Liver (tissue), 9 donors: Measurements from ENCODE around the gene RERE. TPM values are rescaled to one million over a fixed set of nuclear protein-coding genes. Genes with fewer than 3 reads are reported as not detected.

ENCODE experiments used
- DNase-seq: peaks from one replicate; pipeline ENCODE4 v3.0.0-alpha.2; 2017; ENCODE audit warnings: low spot score
- H3K27ac ChIP-seq, 2 donors: one replicate each; pipeline ENCODE4 v1.7.0; 2013; ENCODE audit warnings: inconsistent platforms in 2 of 2, low read length in 2 of 2, control low read depth in 1 of 2, low read depth in 1 of 2, mild to moderate bottlenecking in 1 of 2
- H3K27me3 ChIP-seq, 4 donors: one replicate each; pipeline versions ENCODE4 v1.6.1 to v1.7.0; 2013; ENCODE audit warnings: low read length in 3 of 4, inconsistent platforms in 1 of 4, mild to moderate bottlenecking in 1 of 4, moderate library complexity in 1 of 4; ENCODE audit not compliant: control insufficient read depth in 4 of 4, insufficient read depth in 4 of 4
- H3K36me3 ChIP-seq, 4 donors: one replicate each; pipeline versions ENCODE4 v1.6.1 to v1.7.0; 2013; ENCODE audit warnings: low read length in 3 of 4, mild to moderate bottlenecking in 3 of 4, low read depth in 1 of 4, moderate library complexity in 1 of 4; ENCODE audit not compliant: control insufficient read depth in 4 of 4, insufficient read depth in 3 of 4
- H3K4me1 ChIP-seq, 4 donors: one replicate each; pipeline versions ENCODE4 v1.6.1 to v1.7.0; 2013; ENCODE audit warnings: low read length in 3 of 4, mild to moderate bottlenecking in 3 of 4, moderate library complexity in 1 of 4; ENCODE audit not compliant: control insufficient read depth in 4 of 4, insufficient read depth in 4 of 4
- H3K4me3 ChIP-seq, 3 donors: one replicate each; pipeline versions ENCODE4 v1.6.1 to v1.7.0; 2013; ENCODE audit warnings: low read length in 3 of 3, control low read depth in 1 of 3, low read depth in 1 of 3, mild to moderate bottlenecking in 1 of 3
- H3K9ac ChIP-seq, 2 donors: one replicate each; pipeline ENCODE4 v1.7.0; 2013; ENCODE audit warnings: low read length in 2 of 2, mild to moderate bottlenecking in 2 of 2, moderate library complexity in 2 of 2, control low read depth in 1 of 2, low read depth in 1 of 2
- H3K9me3 ChIP-seq, 4 donors: one replicate each; pipeline versions ENCODE4 v1.6.1 to v1.7.0; 2013; ENCODE audit warnings: low read length in 3 of 4; ENCODE audit not compliant: control insufficient read depth in 4 of 4
- EGR1 ChIP-seq, 2 donors: IDR thresholded peaks; 2 replicates each; pipeline ENCODE4 v1.6.1; 2016 to 2018; ENCODE audit warnings: antibody characterized with exemption in 2 of 2, low read depth in 2 of 2
- FOXA1 ChIP-seq: IDR thresholded peaks from 2 replicates; pipeline ENCODE4 v1.6.1; 2016; ENCODE audit warnings: antibody characterized with exemption
- FOXA2 ChIP-seq: IDR thresholded peaks from 2 replicates; pipeline ENCODE4 v1.6.1; 2016; ENCODE audit warnings: antibody characterized with exemption
- GABPA ChIP-seq, 2 donors: IDR thresholded peaks in 1 of 2; conservative IDR thresholded peaks in 1 of 2; 2 replicates each; pipeline ENCODE4 v1.6.1; 2016; ENCODE audit warnings: antibody characterized with exemption in 2 of 2, mild to moderate bottlenecking in 1 of 2, moderate library complexity in 1 of 2
- HNF4A ChIP-seq, 2 donors: conservative IDR thresholded peaks; 2 replicates each; pipeline ENCODE4 v1.6.1; 2016; ENCODE audit warnings: antibody characterized with exemption in 2 of 2, mild to moderate bottlenecking in 2 of 2
- HNF4G ChIP-seq: IDR thresholded peaks from 2 replicates; pipeline ENCODE4 v1.6.1; 2016; ENCODE audit warnings: antibody characterized with exemption
- JUND ChIP-seq, 2 donors: IDR thresholded peaks; 2 replicates each; pipeline ENCODE4 v1.6.1; 2016; ENCODE audit warnings: antibody characterized with exemption in 2 of 2
- NR2F2 ChIP-seq: IDR thresholded peaks from 2 replicates; pipeline ENCODE4 v1.6.1; 2016; ENCODE audit warnings: antibody characterized with exemption
- RAD21 ChIP-seq, 2 donors: IDR thresholded peaks; 2 replicates each; pipeline ENCODE4 v1.6.1; 2016; ENCODE audit warnings: antibody characterized with exemption in 2 of 2, mild to moderate bottlenecking in 2 of 2
- RXRA ChIP-seq, 2 donors: IDR thresholded peaks; 2 replicates each; pipeline ENCODE4 v1.6.1; 2017 to 2018; ENCODE audit warnings: antibody characterized with exemption in 2 of 2, mild to moderate bottlenecking in 1 of 2
- SP1 ChIP-seq: IDR thresholded peaks from 2 replicates; pipeline ENCODE4 v1.6.1; 2018; ENCODE audit warnings: antibody characterized with exemption, mild to moderate bottlenecking
- TAF1 ChIP-seq: conservative IDR thresholded peaks from 2 replicates; pipeline ENCODE4 v1.6.1; 2016; ENCODE audit warnings: antibody characterized with exemption, mild to moderate bottlenecking
- YY1 ChIP-seq: IDR thresholded peaks from 2 replicates; pipeline ENCODE4 v1.6.1; 2016; ENCODE audit warnings: antibody characterized with exemption, mild to moderate bottlenecking
- WGBS: extraction: QIAGEN DNeasy Blood & Tissue Kit; methylation state at CpG from one replicate; pipeline ENCODE4 v1.1.7; 2013; 5-methylcytosine and 5-hydroxymethylcytosine counted together
- polyA plus RNA-seq, 2 donors: library from polyadenylated mRNA; stranded (reverse) in 1 of 2; unstranded in 1 of 2; fragments of 200-250 nt in 1 of 2; fragments of >200 nt in 1 of 2; fragmentation: Nextera tagmentation in 1 of 2; extraction: Ambion mirVana in 1 of 2; gene quantifications; one replicate each; pipeline versions ENCODE4 v1.2.1 to v1.2.3, GENCODE V29; 2013 to 2015
- total RNA-seq, 2 donors: library from RNA; depleted of rRNA; stranded (reverse); fragments of >200 nt; gene quantifications; one replicate each; pipeline ENCODE4 v1.2.3, GENCODE V29; 2014
- TF ChIP-seq, protein P1 (sequence below): fragments of 150-350 bp; IDR thresholded peaks from 2 replicates; pipeline ENCODE4 v1.5.1; 2017; ENCODE audit warnings: improper control_type of control experiment, low read depth, low read length; ENCODE audit not compliant: missing input control
- TF ChIP-seq, protein P2 (sequence below): IDR thresholded peaks from 2 replicates; pipeline ENCODE4 v1.6.1; 2016; ENCODE audit warnings: antibody characterized with exemption
- TF ChIP-seq, protein P3 (sequence below): IDR thresholded peaks from 2 replicates; pipeline ENCODE4 v1.6.1; 2016; ENCODE audit warnings: antibody characterized with exemption, mild to moderate bottlenecking
- TF ChIP-seq, protein P4 (sequence below): IDR thresholded peaks from 2 replicates; pipeline ENCODE4 v1.6.1; 2016; ENCODE audit warnings: antibody characterized with exemption
- TF ChIP-seq, protein P5 (sequence below): IDR thresholded peaks from 2 replicates; pipeline ENCODE4 v1.6.1; 2016; ENCODE audit warnings: antibody characterized with exemption
- donor health status: healthy.
- donor health status: healthy.
- donor health status: healthy.
- donor health status: healthy.
- donor health status: healthy.

The RERE gene
- total and polyA plus RNA-seq, 4 donors = 9.8 to 49.1 (median 24.8) TPM

DNA sequence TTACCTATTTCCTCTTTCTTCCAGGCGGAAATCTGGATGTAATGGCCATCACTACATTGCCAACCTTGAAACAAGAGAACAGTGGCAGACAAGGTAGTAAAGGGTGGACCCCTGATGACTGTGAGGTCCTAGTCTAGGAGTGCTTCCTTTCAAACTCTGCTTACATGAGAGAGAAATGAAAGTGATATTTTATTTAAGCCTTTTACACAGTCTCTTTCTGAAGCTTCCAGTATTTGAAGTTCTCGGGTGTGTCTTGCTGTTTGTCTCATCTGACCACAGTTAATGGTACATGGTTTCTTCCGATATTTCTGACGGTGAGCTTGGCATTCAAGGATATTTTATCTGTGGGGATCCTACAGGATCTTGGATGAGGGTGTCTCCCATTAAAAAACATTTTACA, 284.3 kb downstream of the RERE start:
- no peak overlapping the region for H3K4me3 ChIP-seq
- DNase-seq = no peak
- no peaks in the 10 kb centered on the region for H3K9me3 ChIP-seq
- H3K36me3 ChIP-seq = no peaks in the 10 kb centered on the region
- 87% methylated on average over 4 of the region's 4 CpGs for WGBS
- no peak overlapping the region for H3K9ac ChIP-seq
- no peak overlapping the region for H3K27ac ChIP-seq
- H3K4me1 ChIP-seq = peaks cover 0 to 3% (median 0%) of the 10 kb centered on the region in 4 donors
- no peaks in the 10 kb centered on the region for H3K27me3 ChIP-seq
- TF ChIP-seq, protein P1, sequence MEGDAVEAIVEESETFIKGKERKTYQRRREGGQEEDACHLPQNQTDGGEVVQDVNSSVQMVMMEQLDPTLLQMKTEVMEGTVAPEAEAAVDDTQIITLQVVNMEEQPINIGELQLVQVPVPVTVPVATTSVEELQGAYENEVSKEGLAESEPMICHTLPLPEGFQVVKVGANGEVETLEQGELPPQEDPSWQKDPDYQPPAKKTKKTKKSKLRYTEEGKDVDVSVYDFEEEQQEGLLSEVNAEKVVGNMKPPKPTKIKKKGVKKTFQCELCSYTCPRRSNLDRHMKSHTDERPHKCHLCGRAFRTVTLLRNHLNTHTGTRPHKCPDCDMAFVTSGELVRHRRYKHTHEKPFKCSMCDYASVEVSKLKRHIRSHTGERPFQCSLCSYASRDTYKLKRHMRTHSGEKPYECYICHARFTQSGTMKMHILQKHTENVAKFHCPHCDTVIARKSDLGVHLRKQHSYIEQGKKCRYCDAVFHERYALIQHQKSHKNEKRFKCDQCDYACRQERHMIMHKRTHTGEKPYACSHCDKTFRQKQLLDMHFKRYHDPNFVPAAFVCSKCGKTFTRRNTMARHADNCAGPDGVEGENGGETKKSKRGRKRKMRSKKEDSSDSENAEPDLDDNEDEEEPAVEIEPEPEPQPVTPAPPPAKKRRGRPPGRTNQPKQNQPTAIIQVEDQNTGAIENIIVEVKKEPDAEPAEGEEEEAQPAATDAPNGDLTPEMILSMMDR = no peak
- TF ChIP-seq, protein P2, sequence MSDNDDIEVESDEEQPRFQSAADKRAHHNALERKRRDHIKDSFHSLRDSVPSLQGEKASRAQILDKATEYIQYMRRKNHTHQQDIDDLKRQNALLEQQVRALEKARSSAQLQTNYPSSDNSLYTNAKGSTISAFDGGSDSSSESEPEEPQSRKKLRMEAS = no peak
- TF ChIP-seq, protein P3, sequence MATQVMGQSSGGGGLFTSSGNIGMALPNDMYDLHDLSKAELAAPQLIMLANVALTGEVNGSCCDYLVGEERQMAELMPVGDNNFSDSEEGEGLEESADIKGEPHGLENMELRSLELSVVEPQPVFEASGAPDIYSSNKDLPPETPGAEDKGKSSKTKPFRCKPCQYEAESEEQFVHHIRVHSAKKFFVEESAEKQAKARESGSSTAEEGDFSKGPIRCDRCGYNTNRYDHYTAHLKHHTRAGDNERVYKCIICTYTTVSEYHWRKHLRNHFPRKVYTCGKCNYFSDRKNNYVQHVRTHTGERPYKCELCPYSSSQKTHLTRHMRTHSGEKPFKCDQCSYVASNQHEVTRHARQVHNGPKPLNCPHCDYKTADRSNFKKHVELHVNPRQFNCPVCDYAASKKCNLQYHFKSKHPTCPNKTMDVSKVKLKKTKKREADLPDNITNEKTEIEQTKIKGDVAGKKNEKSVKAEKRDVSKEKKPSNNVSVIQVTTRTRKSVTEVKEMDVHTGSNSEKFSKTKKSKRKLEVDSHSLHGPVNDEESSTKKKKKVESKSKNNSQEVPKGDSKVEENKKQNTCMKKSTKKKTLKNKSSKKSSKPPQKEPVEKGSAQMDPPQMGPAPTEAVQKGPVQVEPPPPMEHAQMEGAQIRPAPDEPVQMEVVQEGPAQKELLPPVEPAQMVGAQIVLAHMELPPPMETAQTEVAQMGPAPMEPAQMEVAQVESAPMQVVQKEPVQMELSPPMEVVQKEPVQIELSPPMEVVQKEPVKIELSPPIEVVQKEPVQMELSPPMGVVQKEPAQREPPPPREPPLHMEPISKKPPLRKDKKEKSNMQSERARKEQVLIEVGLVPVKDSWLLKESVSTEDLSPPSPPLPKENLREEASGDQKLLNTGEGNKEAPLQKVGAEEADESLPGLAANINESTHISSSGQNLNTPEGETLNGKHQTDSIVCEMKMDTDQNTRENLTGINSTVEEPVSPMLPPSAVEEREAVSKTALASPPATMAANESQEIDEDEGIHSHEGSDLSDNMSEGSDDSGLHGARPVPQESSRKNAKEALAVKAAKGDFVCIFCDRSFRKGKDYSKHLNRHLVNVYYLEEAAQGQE = no peak
- TF ChIP-seq TAF1 = no peak
- TF ChIP-seq HNF4A (conservative IDR thresholded peaks at IDR 0.05) = no peak
- TF ChIP-seq YY1 = no peak
- no peak for TF ChIP-seq GABPA (IDR thresholded peaks at IDR 0.05 in 1 of 2, conservative IDR thresholded peaks at IDR 0.05 in 1 of 2)
- TF ChIP-seq HNF4G = no peak
- TF ChIP-seq, protein P4, sequence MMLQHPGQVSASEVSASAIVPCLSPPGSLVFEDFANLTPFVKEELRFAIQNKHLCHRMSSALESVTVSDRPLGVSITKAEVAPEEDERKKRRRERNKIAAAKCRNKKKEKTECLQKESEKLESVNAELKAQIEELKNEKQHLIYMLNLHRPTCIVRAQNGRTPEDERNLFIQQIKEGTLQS = no peak
- TF ChIP-seq, protein P5, sequence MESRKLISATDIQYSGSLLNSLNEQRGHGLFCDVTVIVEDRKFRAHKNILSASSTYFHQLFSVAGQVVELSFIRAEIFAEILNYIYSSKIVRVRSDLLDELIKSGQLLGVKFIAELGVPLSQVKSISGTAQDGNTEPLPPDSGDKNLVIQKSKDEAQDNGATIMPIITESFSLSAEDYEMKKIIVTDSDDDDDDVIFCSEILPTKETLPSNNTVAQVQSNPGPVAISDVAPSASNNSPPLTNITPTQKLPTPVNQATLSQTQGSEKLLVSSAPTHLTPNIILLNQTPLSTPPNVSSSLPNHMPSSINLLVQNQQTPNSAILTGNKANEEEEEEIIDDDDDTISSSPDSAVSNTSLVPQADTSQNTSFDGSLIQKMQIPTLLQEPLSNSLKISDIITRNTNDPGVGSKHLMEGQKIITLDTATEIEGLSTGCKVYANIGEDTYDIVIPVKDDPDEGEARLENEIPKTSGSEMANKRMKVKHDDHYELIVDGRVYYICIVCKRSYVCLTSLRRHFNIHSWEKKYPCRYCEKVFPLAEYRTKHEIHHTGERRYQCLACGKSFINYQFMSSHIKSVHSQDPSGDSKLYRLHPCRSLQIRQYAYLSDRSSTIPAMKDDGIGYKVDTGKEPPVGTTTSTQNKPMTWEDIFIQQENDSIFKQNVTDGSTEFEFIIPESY = no peak
- TF ChIP-seq FOXA1 = no peak
- no peak for TF ChIP-seq EGR1 (IDR thresholded peaks at IDR 0.05; ENCODE audit: low read depth in 2 of 2)
- no peak for TF ChIP-seq RXRA (IDR thresholded peaks at IDR 0.05)
- no peak for TF ChIP-seq NR2F2
- no peak for TF ChIP-seq FOXA2
- no peak for TF ChIP-seq RAD21 (IDR thresholded peaks at IDR 0.05)
- TF ChIP-seq JUND (IDR thresholded peaks at IDR 0.05) = no peak

DNA sequence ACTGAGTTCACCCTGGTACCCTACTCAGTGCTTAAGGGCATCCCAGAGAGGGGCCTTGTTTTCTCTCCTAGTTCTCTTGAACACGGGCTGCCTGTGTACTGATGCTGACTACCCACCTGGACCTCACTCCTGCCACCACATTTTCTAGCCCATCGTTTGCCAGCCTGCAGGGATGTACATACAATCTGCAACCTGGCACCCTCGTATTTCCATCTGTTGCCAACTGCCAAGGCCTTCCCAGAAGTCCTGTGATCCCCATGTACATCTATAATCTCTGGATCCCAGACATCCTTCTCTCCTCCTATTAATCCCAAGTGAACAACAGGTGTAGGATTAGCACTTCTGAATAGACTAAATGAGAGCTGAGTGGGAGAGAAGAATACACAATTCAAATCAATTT, 287.5 kb downstream of the RERE start:
- no peaks in the 10 kb centered on the region for H3K9me3 ChIP-seq
- DNase-seq = no peak
- H3K4me1 ChIP-seq = peaks cover 0 to 13% (median 7%) of the 10 kb centered on the region in 4 donors
- no peak overlapping the region for H3K27ac ChIP-seq
- no peak overlapping the region for H3K9ac ChIP-seq
- no peaks in the 10 kb centered on the region for H3K27me3 ChIP-seq
- H3K36me3 ChIP-seq = no peaks in the 10 kb centered on the region
- 97% methylated on average over 3 of the region's 3 CpGs for WGBS
- H3K4me3 ChIP-seq = no peak overlapping the region
- TF ChIP-seq, protein P5 = no peak
- TF ChIP-seq, protein P3 = no peak
- TF ChIP-seq HNF4G = no peak
- no peak for TF ChIP-seq JUND (IDR thresholded peaks at IDR 0.05)
- no peak for TF ChIP-seq FOXA2
- no peak for TF ChIP-seq FOXA1
- TF ChIP-seq, protein P2 = no peak
- TF ChIP-seq EGR1 (IDR thresholded peaks at IDR 0.05; ENCODE audit: low read depth in 2 of 2) = no peak
- TF ChIP-seq YY1 = no peak
- no peak for TF ChIP-seq SP1
- TF ChIP-seq NR2F2 = no peak
- no peak for TF ChIP-seq TAF1
